ENCODE results near the gene MROH2B. TPM values are rescaled to one million over a fixed set of nuclear protein-coding genes. Genes with fewer than 3 reads are reported as not detected.

Gene MROH2B
- total and polyA plus RNA-seq, 2 donors (not counting 1 experiment from before 2014, with no cell fraction given): not detected

DNA sequence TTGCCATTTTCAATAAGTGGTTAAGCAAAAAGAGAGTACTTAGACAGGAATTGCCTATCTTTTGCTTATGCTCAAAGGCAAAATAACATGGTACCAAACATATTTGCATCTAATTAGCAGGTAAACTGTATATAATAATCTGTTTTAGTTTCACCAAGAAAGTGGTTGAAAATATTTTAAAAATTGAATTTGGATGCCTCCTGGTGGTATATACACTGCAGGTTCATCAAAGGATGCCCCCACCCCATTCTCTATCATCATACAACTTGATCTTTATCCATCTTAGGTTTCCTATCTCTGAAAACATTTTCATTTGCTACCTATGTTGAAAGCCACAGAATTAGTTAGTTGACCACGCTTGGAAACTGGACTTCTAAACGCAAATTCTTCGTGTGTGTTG is 47.0 kb upstream of the MROH2B start:
- Histone ChIP-seq H3K4me3 (ENCODE audit: control extremely low read depth in 1 of 5, extremely low read depth in 1 of 5, insufficient read depth in 1 of 5, low read depth in 2 of 5, low read length in 4 of 5) (no peak overlapping the region), H3K79me2 (ENCODE audit: control insufficient read depth, insufficient read depth, low read length) (no peaks in the 10 kb centered on the region), H3K4me1 (ENCODE audit: control insufficient read depth in 2 of 2, insufficient read depth in 2 of 2, low read length in 2 of 2) (no peaks in the 10 kb centered on the region), H3K9me3 (ENCODE audit: control extremely low read depth in 1 of 3, control insufficient read depth in 2 of 3, insufficient read depth in 1 of 3, low read length in 2 of 3) (peaks cover 0 to 3% (median 0%) of the 10 kb centered on the region in 3 donors), H3K27me3 (replicated peaks in 1 of 4; ENCODE audit: control extremely low read depth in 1 of 4, control insufficient read depth in 3 of 4, insufficient read depth in 4 of 4, low read length in 3 of 4) (no peaks in the 10 kb centered on the region), H3K4me2 (replicated peaks; ENCODE audit: low read depth, low read length, poor library complexity, severe bottlenecking) (no peak overlapping the region), H3K9ac (ENCODE audit: low read length) (no peak overlapping the region), H3K36me3 (replicated peaks in 1 of 2; ENCODE audit: control extremely low read depth in 1 of 2, control insufficient read depth in 1 of 2, extremely low read depth in 1 of 2, insufficient read depth in 2 of 2, low read length in 1 of 2) (no peaks in the 10 kb centered on the region), H3K27ac (ENCODE audit: low read length in 2 of 2) (no peak overlapping the region), H4K20me1 (ENCODE audit: control insufficient read depth, insufficient read depth, low read length, poor library complexity, severe bottlenecking) (no peaks in the 10 kb centered on the region), H2AFZ (ENCODE audit: insufficient read depth, low read depth, low read length, poor library complexity, severe bottlenecking) (no peak overlapping the region)
- TF ChIP-seq EZH2 (IDR thresholded peaks at IDR 0.05; ENCODE audit: borderline replicate concordance, insufficient read depth, low read depth, low read length, poor library complexity, severe bottlenecking): no peak
- TF ChIP-seq, protein P1, sequence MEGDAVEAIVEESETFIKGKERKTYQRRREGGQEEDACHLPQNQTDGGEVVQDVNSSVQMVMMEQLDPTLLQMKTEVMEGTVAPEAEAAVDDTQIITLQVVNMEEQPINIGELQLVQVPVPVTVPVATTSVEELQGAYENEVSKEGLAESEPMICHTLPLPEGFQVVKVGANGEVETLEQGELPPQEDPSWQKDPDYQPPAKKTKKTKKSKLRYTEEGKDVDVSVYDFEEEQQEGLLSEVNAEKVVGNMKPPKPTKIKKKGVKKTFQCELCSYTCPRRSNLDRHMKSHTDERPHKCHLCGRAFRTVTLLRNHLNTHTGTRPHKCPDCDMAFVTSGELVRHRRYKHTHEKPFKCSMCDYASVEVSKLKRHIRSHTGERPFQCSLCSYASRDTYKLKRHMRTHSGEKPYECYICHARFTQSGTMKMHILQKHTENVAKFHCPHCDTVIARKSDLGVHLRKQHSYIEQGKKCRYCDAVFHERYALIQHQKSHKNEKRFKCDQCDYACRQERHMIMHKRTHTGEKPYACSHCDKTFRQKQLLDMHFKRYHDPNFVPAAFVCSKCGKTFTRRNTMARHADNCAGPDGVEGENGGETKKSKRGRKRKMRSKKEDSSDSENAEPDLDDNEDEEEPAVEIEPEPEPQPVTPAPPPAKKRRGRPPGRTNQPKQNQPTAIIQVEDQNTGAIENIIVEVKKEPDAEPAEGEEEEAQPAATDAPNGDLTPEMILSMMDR (IDR thresholded peaks at IDR 0.05): no peak
- WGBS (ENCODE audit: insufficient coverage): no CpG with 5 or more reads among the region's 3 CpGs
- no peak for DNase-seq
- H3K27me3 Mint-ChIP-seq: no peaks in the 10 kb centered on the region
- no peaks in the 10 kb centered on the region for H3K4me1 Mint-ChIP-seq
- ChIA-PET CTCF (no interaction called here), POLR2A (no interaction called here)
- intact Hi-C loops (cut with micrococcal nuclease): no loop called here
- no peak overlapping the region for H3K4me3 Mint-ChIP-seq
- ATAC-seq (ENCODE audit: low read depth): no peak
- H3K27ac Mint-ChIP-seq: no peak overlapping the region
- no peaks in the 10 kb centered on the region for H3K9me3 Mint-ChIP-seq (ENCODE audit: insufficient read depth)

DNA sequence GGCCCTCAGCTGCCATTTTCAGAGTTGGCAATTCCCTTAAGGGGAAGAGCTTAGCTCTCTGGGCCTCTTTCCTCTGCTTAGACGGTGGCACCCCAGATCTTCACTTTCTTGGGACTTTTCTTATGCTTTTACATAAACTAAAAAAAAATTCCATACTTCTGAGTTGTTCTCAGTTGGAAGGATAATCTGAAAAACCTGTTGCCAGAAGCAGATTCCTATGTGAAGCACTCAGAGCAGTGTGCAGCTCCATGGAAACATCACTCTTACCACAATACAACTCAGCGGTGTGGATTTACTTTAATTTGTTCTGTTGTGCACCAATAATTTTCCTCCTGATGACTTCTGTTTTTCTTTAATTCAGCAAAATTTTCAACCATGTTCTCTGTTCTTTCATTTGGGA is 44.1 kb upstream of the MROH2B start:
- Mint-ChIP-seq H3K27ac (no peak overlapping the region), H3K9me3 (ENCODE audit: insufficient read depth) (no peaks in the 10 kb centered on the region), H3K27me3 (no peaks in the 10 kb centered on the region), H3K4me3 (no peak overlapping the region), H3K4me1 (no peaks in the 10 kb centered on the region)
- DNase-seq (no peak), ATAC-seq (ENCODE audit: low read depth) (no peak)
- no peak overlapping the region for H3K9ac ChIP-seq (ENCODE audit: low read length)
- no peak overlapping the region for H3K4me2 ChIP-seq (replicated peaks; ENCODE audit: low read depth, low read length, poor library complexity, severe bottlenecking)
- H4K20me1 ChIP-seq (ENCODE audit: control insufficient read depth, insufficient read depth, low read length, poor library complexity, severe bottlenecking): no peaks in the 10 kb centered on the region
- ChIA-PET CTCF (interaction anchor here (0.7 kb wide), 1 partner anchor 668 kb away, joined by 3 read pairs; no protein-coding TSS in a partner anchor), POLR2A (no interaction called here)
- no peaks in the 10 kb centered on the region for H3K9me3 ChIP-seq (ENCODE audit: control extremely low read depth in 1 of 3, control insufficient read depth in 2 of 3, insufficient read depth in 1 of 3, low read length in 2 of 3)
- H3K4me3 ChIP-seq (ENCODE audit: control extremely low read depth in 1 of 5, extremely low read depth in 1 of 5, insufficient read depth in 1 of 5, low read depth in 2 of 5, low read length in 4 of 5): no peak overlapping the region
- no peak overlapping the region for H3K27ac ChIP-seq (ENCODE audit: low read length in 2 of 2)
- intact Hi-C loops (cut with micrococcal nuclease): no loop called here
- no peaks in the 10 kb centered on the region for H3K79me2 ChIP-seq (ENCODE audit: control insufficient read depth, insufficient read depth, low read length)
- no peaks in the 10 kb centered on the region for H3K27me3 ChIP-seq (replicated peaks in 1 of 4; ENCODE audit: control extremely low read depth in 1 of 4, control insufficient read depth in 3 of 4, insufficient read depth in 4 of 4, low read length in 3 of 4)
- 100% methylated on average over 1 of the region's 2 CpGs for WGBS (ENCODE audit: insufficient coverage)
- no peaks in the 10 kb centered on the region for H3K4me1 ChIP-seq (ENCODE audit: control insufficient read depth in 2 of 2, insufficient read depth in 2 of 2, low read length in 2 of 2)
- H3K36me3 ChIP-seq (replicated peaks in 1 of 2; ENCODE audit: control extremely low read depth in 1 of 2, control insufficient read depth in 1 of 2, extremely low read depth in 1 of 2, insufficient read depth in 2 of 2, low read length in 1 of 2): no peaks in the 10 kb centered on the region
- H2AFZ ChIP-seq (ENCODE audit: insufficient read depth, low read depth, low read length, poor library complexity, severe bottlenecking): no peak overlapping the region
- TF ChIP-seq EZH2 (IDR thresholded peaks at IDR 0.05; ENCODE audit: borderline replicate concordance, insufficient read depth, low read depth, low read length, poor library complexity, severe bottlenecking): no peak
- TF ChIP-seq, protein P1 (IDR thresholded peaks at IDR 0.05): no peak
